Mammary epithelial cell (primary cell): ENCODE measurements around the gene LIPM.

Experiments used
- CTCF ChIP-seq, 2 donors: IDR thresholded peaks in 1 of 2; conservative IDR thresholded peaks in 1 of 2; 2 replicates each; pipeline ENCODE4 v1.5.1; 2011 to 2012; ENCODE audit warnings: inconsistent platforms in 2 of 2, low read length in 2 of 2, mild to moderate bottlenecking in 2 of 2, control low read depth in 1 of 2, low read depth in 1 of 2; ENCODE audit not compliant: insufficient read depth in 1 of 2; ENCODE audit errors: extremely low read depth in 1 of 2
- EZH2 ChIP-seq: IDR thresholded peaks from 2 replicates; pipeline ENCODE4 v1.6.1; 2012; ENCODE audit warnings: low read length, inconsistent platforms, borderline replicate concordance

GRCh38 chr10:88819290-88819689, 16.8 kb downstream of the LIPM start:
- TF ChIP-seq CTCF (conservative IDR thresholded peaks at IDR 0.05 in 1 of 2, IDR thresholded peaks at IDR 0.05 in 1 of 2; ENCODE audit: extremely low read depth in 1 of 2, insufficient read depth in 1 of 2, low read depth in 1 of 2, low read length in 2 of 2) (no peak), EZH2 (no peak)
